Body of pancreas (tissue), 4 donors: ENCODE data around the gene B3GAT3. TPM values are rescaled to one million over a fixed set of nuclear protein-coding genes. Genes with fewer than 3 reads are reported as not detected.
A peak's percentile ranks its signal among the peaks of the same experiment; 100 is the strongest.

Experiments
- ATAC-seq: fragments of 150-250 bp; one replicate; pipeline ENCODE4 v1.9.1; 2016
- DNase-seq, 4 donors: peaks; one replicate each; pipeline ENCODE4 v3.0.0-alpha.2; 2019
- H3K27ac ChIP-seq, 4 donors: fragments of 200-600 bp; sonication (generic); 1 replicate in 3 of 4; 2 replicates in 1 of 4; pipeline versions ENCODE4 v1.5.1 to v1.6.1; 2016 to 2019; ENCODE audit warnings: mild to moderate bottlenecking in 1 of 4, mixed read lengths in 1 of 4, moderate library complexity in 1 of 4
- H3K27me3 ChIP-seq, 2 donors: fragments of 200-600 bp; sonication (generic); one replicate each; pipeline ENCODE4 v1.6.0; 2016; ENCODE audit warnings: mild to moderate bottlenecking in 1 of 2
- H3K36me3 ChIP-seq, 2 donors: fragments of 200-600 bp; sonication (generic); replicated peaks in 1 of 2; 2 replicates each; pipeline ENCODE4 v1.5.1; 2016; ENCODE audit warnings: low read depth in 2 of 2; ENCODE audit not compliant: insufficient read depth in 1 of 2
- H3K4me1 ChIP-seq: fragments of 200-600 bp; sonication (generic); one replicate; pipeline ENCODE4 v1.6.0; 2016
- H3K4me3 ChIP-seq, 2 donors: fragments of 200-600 bp; sonication (generic); 1 replicate in 1 of 2; 2 replicates in 1 of 2; pipeline ENCODE4 v1.5.1; 2016 to 2019
- H3K9me3 ChIP-seq, 3 donors: fragments of 200-600 bp; sonication (generic); 1 replicate in 2 of 3; 2 replicates in 1 of 3; pipeline ENCODE4 v1.5.1; 2016
- CTCF ChIP-seq, 7 experiments: fragments of 450-650 bp in 4 of 7; fragments of 200-600 bp in 3 of 7; sonication (generic) in 3 of 7; IDR thresholded peaks; one replicate each; pipeline ENCODE4 v1.5.1; 2016 to 2019; ENCODE audit warnings: antibody characterized with exemption in 7 of 7
- POLR2A ChIP-seq, 3 donors: fragments of 450-650 bp; IDR thresholded peaks; one replicate each; pipeline ENCODE4 v1.6.1; 2016; ENCODE audit warnings: antibody characterized with exemption in 3 of 3, mild to moderate bottlenecking in 2 of 3
- WGBS, 2 donors: methylation state at CpG; one replicate each; pipeline ENCODE4 v1.1.5; 2017; 5-methylcytosine and 5-hydroxymethylcytosine counted together
- intact Hi-C: fragments of 100-400 bp; cut with DNase I; formaldehyde crosslinking; loops from one replicate; pipeline ENCODE4 v1.15.1; 2023
- total RNA-seq, 2 donors: library from RNA; depleted of rRNA; stranded (reverse); fragments of >200 nt; gene quantifications; one replicate each; pipeline ENCODE4 v1.1.0, GENCODE V29; 2016

The B3GAT3 gene
- total RNA-seq, 2 donors from 2014 or later = 17.1 to 63.0 TPM

GRCh38 chr11:62614275-62614674, 7.5 kb downstream of the B3GAT3 start:
- H3K4me1 ChIP-seq = peaks cover 22% of the 10 kb centered on the region
- peaks cover 0 to 3% of the 10 kb centered on the region in 2 donors for H3K36me3 ChIP-seq
- peak overlapping the region in 2 of 4 donors; percentile 11 to 94 for H3K27ac ChIP-seq
- no peaks in the 10 kb centered on the region for H3K9me3 ChIP-seq
- TF ChIP-seq CTCF (IDR thresholded peaks at IDR 0.05) (no peak), POLR2A (IDR thresholded peaks at IDR 0.05) (no peak)
- DNase-seq = peak in 2 of 4 donors; percentile 22 to 65
- no peaks in the 10 kb centered on the region for H3K27me3 ChIP-seq
- 72% methylated on average over 7 to 8 of the region's 8 CpGs for WGBS, 2 donors
- ATAC-seq = no peak
- intact Hi-C loops = no loop called here
- H3K4me3 ChIP-seq = no peak overlapping the region

GRCh38 chr11:62613291-62613778, 8.5 kb downstream of the B3GAT3 start:
- Histone ChIP-seq H3K27me3 (no peaks in the 10 kb centered on the region), H3K27ac (peak overlapping the region; percentile 82 to 96 (median 88)), H3K9me3 (no peaks in the 10 kb centered on the region), H3K4me3 (no peak overlapping the region), H3K4me1 (peaks cover 22% of the 10 kb centered on the region), H3K36me3 (peaks cover 0 to 3% of the 10 kb centered on the region in 2 donors)
- peak in 1 of 4 donors; percentile 60 for DNase-seq
- TF ChIP-seq CTCF (IDR thresholded peaks at IDR 0.05) (no peak), POLR2A (IDR thresholded peaks at IDR 0.05) (no peak)
- ATAC-seq = no peak
- intact Hi-C loops = no loop called here
- WGBS, 2 donors = 20 to 38% methylated on average over 3 to 14 of the region's 15 CpGs

- DNase-seq (peak; percentile 83 to 89 (median 85)), ATAC-seq (peak; percentile 79)
- H3K4me1 ChIP-seq = peaks cover 22% of the 10 kb centered on the region
- intact Hi-C loops = no loop called here
- peak in 2 of 3 donors; percentile 8 to 28 for TF ChIP-seq POLR2A (IDR thresholded peaks at IDR 0.05)
- peak; percentile 67 to 97 (median 95) for TF ChIP-seq CTCF (IDR thresholded peaks at IDR 0.05)
- no peaks in the 10 kb centered on the region for H3K27me3 ChIP-seq
- peak within 1 kb of the TSS; percentile 82 to 96 (median 88) for H3K27ac ChIP-seq
- peak within 1 kb of the TSS; percentile 54 to 64 for H3K4me3 ChIP-seq
- WGBS, 2 donors = 4 to 10% methylated on average over 2 to 57 of the region's 91 CpGs
- H3K9me3 ChIP-seq = no peaks in the 10 kb centered on the region
- H3K36me3 ChIP-seq = peaks cover 0 to 3% of the 10 kb centered on the region in 2 donors
Observed at GRCh38 chr11:62612366-62613290, 9.2 kb downstream of the B3GAT3 start, which contains the start of the genes EML3 and ROM1. Gene EML3 (minus strand): TSS chr11:62612775. CDS start chr11:62612457, 318 bp downstream. Gene ROM1 (plus strand): TSS chr11:62613257. CDS start chr11:62613282, 25 bp downstream.

- H3K27me3 ChIP-seq = no peaks in the 10 kb centered on the region
- H3K27ac ChIP-seq = peak overlapping the region; percentile 82 to 96 (median 88)
- WGBS, 2 donors = 2% methylated on average over 23 to 33 of the region's 34 CpGs
- no peaks in the 10 kb centered on the region for H3K36me3 ChIP-seq
- ATAC-seq (no peak), DNase-seq (peak; percentile 37 to 65 (median 51))
- H3K4me3 ChIP-seq = peak overlapping the region; percentile 54 to 64
- no peaks in the 10 kb centered on the region for H3K9me3 ChIP-seq
- H3K4me1 ChIP-seq = peaks cover 22% of the 10 kb centered on the region
- TF ChIP-seq CTCF (IDR thresholded peaks at IDR 0.05) (no peak), POLR2A (IDR thresholded peaks at IDR 0.05) (no peak)
- intact Hi-C loops = no loop called here
Observed at GRCh38 chr11:62611705-62612365, 10.0 kb downstream of the B3GAT3 start.
